Measurements from ENCODE around the gene AMD1. TPM values are rescaled to one million over a fixed set of nuclear protein-coding genes. Genes with fewer than 3 reads are reported as not detected.
A peak's percentile ranks its signal among the peaks of the same experiment; 100 is the strongest.

AMD1 gene
- total RNA-seq, 1 donor from 2014 or later, result 61.7 TPM

DNA sequence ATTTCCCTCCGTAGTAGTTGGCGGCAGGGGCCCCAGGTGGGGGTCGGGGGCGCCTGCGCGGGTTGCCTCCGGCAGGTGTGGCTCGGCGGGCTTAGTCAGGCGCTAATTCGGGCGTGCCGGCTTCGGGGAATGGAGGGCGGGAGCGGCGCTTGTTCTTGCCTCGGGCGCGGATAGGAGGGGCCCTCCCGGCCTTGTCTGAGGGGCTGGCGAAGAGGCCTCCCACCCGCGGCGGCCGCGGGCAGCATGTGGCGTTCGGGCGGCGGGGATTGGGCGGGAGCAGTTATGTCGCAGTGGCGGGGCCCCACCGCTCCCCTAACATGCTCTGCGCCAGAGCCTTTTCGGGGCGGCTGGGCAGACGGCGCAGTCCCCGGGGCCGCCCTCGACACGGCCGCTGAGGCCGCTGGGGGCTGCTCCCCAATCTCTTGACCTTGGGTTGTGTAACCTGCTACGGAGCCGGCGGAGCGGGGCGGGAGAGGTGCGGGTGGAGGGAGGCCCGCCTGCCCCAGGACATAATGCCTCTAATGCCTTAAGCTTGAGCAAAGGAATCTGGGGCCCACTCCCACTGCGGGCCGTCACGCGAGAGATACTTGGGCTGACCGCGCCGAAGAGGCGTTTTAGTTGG is 1.1 kb downstream of the AMD1 start:
- peak; percentile 54 for ATAC-seq
- no peaks in the 10 kb centered on the region for H3K27me3 ChIP-seq
- peaks cover 31% of the 10 kb centered on the region for H3K4me1 ChIP-seq
- intact Hi-C loops (cut with DNase I), result no loop called here
- peak; percentile 86 for DNase-seq
- H3K36me3 ChIP-seq, result no peaks in the 10 kb centered on the region
- peak overlapping the region; percentile 79 for H3K4me3 ChIP-seq
- H3K9me3 ChIP-seq, result no peaks in the 10 kb centered on the region
- TF ChIP-seq, protein P1, sequence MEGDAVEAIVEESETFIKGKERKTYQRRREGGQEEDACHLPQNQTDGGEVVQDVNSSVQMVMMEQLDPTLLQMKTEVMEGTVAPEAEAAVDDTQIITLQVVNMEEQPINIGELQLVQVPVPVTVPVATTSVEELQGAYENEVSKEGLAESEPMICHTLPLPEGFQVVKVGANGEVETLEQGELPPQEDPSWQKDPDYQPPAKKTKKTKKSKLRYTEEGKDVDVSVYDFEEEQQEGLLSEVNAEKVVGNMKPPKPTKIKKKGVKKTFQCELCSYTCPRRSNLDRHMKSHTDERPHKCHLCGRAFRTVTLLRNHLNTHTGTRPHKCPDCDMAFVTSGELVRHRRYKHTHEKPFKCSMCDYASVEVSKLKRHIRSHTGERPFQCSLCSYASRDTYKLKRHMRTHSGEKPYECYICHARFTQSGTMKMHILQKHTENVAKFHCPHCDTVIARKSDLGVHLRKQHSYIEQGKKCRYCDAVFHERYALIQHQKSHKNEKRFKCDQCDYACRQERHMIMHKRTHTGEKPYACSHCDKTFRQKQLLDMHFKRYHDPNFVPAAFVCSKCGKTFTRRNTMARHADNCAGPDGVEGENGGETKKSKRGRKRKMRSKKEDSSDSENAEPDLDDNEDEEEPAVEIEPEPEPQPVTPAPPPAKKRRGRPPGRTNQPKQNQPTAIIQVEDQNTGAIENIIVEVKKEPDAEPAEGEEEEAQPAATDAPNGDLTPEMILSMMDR (IDR thresholded peaks at IDR 0.05), result no peak
- peak overlapping the region; percentile 94 for H3K27ac ChIP-seq

DNA sequence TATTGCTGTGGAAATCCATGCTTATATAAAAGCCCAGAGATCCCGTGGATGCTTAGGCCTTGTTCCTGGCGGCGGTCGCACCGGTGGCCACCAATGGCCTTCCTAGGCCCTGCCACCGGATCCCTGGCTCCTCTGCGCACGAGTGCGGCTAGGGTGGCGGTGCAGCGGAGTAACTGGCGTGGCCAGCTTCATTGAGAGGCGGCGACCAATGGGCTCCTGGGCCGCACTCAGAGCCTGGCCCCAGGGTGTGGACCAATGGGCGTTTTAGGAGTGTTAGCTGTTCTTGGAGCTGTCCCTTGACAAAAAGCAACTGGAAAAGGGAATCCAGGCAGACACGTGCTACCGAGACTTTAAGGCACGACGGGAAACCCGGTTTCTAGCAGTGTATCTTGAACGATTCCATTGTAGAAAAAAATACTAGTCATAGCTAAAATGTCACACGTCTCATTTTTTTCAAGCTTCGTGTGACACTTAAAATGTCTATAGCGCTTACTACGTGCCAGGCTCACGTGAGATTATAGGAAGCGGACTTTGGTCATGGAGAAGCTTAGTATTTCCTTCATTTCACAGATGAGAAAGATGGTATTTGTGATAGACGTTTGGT is 1.7 kb downstream of the AMD1 start:
- TF ChIP-seq, protein P1 (IDR thresholded peaks at IDR 0.05), result no peak
- Histone ChIP-seq H3K4me1 (peaks cover 35% of the 10 kb centered on the region), H3K27me3 (no peaks in the 10 kb centered on the region), H3K27ac (peak overlapping the region; percentile 94), H3K36me3 (no peaks in the 10 kb centered on the region), H3K4me3 (peak overlapping the region; percentile 79), H3K9me3 (no peaks in the 10 kb centered on the region)
- intact Hi-C loops (cut with DNase I), result no loop called here
- ATAC-seq (peak; percentile 86), DNase-seq (peak; percentile 94)

DNA sequence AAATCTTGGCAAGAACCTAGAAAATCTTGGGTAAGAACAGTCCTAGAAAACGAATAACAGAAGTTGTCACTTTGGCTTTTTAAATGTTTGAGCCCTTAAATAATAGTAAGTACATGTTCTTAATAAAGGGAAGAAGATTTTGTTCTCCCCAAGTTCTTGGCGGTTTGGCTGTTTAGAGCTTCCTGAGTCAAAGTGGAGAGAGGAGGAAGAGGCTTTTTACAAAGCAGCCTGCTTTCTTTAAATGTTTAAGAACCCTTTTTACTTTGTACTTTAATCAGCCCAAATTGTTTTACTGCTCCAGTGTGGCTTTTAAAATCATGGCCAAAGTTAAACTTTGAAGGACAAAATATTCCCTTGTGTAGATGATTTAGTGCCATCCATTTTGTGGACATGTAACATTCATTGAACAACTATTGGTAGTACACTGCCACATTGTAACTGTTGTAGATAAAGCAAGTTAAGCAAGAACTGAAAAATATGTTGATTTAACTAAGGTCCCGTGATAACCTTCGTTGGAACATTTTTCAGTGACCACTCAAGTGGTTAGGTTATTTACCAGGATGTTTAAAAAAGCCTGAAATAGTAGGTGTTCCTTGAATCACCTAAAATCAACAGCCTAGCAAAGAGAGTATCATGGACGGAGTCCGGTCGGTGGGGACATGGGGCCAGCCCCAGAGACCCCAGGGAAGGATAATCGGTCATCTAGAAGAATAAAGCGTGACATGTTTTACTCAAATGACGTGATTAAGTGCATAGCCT is 2.4 kb downstream of the AMD1 start:
- no peaks in the 10 kb centered on the region for H3K9me3 ChIP-seq
- H3K4me3 ChIP-seq, result peak overlapping the region; percentile 79
- H3K4me1 ChIP-seq, result peaks cover 42% of the 10 kb centered on the region
- ATAC-seq (no peak), DNase-seq (no peak)
- TF ChIP-seq, protein P1 (IDR thresholded peaks at IDR 0.05), result no peak
- H3K27me3 ChIP-seq, result no peaks in the 10 kb centered on the region
- H3K36me3 ChIP-seq, result no peaks in the 10 kb centered on the region
- intact Hi-C loops (cut with DNase I), result no loop called here
- peak overlapping the region; percentile 94 for H3K27ac ChIP-seq

DNA sequence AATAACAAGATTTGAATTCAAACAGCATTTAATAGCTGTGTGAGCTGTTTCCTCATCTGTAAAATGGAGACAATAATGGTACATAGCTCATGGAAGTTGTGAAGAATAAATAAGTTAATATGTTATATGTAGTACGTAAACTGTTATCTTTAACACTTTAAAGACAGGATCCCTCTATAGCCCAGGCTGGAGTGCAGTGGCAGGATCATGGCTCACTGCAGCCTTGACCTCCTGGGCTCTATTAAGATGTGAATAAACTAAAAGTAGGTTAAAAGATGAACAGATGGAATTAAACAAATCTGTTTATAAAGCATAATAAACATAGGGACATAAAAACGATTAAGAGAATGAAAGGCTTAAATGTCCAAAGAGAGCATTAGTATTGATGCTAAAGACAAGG is 3.0 kb downstream of the AMD1 start:
- Histone ChIP-seq H3K4me3 (peak overlapping the region; percentile 79), H3K36me3 (no peaks in the 10 kb centered on the region), H3K4me1 (peaks cover 48% of the 10 kb centered on the region), H3K27me3 (no peaks in the 10 kb centered on the region), H3K9me3 (no peaks in the 10 kb centered on the region), H3K27ac (peak overlapping the region; percentile 94)
- intact Hi-C loops (cut with DNase I), result no loop called here
- TF ChIP-seq, protein P1 (IDR thresholded peaks at IDR 0.05), result no peak
- ATAC-seq (no peak), DNase-seq (no peak)

DNA sequence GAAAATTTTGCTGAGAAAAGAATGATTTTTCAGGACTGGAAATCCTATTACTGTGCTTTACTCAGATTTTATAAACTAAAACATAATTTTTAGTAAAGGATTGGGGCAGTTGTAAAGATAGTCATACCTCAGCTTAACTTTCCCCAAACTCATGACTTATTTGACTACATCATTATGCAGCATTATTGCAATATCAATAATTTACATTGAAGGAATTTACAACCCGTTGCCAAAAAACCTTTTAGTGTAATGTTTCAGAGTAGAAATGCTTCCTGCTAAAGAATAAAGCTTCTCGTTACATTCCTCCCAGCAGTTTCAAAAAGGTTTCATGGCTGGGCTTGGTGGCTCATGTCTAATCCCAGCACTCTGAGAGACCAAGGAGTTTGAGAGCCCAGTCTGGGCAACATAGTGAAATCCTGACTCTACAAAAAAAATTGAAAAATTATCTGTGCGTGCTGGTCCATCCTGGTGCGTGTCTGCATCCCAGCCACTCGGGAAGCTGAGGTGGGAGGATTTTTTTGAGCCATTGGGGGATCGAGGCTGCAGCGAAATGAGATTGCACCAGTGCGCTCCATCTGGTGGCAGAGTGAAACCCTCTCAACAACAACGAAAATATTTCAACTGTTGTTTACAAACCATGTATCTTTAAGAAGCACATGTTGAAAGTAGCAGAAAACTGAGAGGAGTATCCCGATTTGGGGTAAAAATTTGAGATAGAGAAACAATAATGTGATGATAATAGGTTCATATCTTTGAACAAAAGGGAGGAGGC is 4.4 kb downstream of the AMD1 start:
- ATAC-seq (no peak), DNase-seq (no peak)
- TF ChIP-seq, protein P1 (IDR thresholded peaks at IDR 0.05), result peak; percentile 51
- Histone ChIP-seq H3K27me3 (no peaks in the 10 kb centered on the region), H3K9me3 (no peaks in the 10 kb centered on the region), H3K4me1 (peaks cover 60% of the 10 kb centered on the region), H3K27ac (no peak overlapping the region), H3K4me3 (peak overlapping the region; percentile 3), H3K36me3 (no peaks in the 10 kb centered on the region)
- intact Hi-C loops (cut with DNase I), result no loop called here

All from upper lobe of right lung (tissue), 1 donor.